RCC 7860 (cell line): ENCODE measurements around the gene ELAVL1.

ENCODE experiments used
- DNase-seq: peaks from one replicate; pipeline ENCODE4 v3.0.0-alpha.2; 2015; ENCODE audit warnings: low spot score
- FAIRE-seq: peaks from 2 replicates; lab custom pipeline; 2012; peaks lifted over from hg19 to GRCh38; lab: Jason Lieb, UNC

The ELAVL1 gene

DNA sequence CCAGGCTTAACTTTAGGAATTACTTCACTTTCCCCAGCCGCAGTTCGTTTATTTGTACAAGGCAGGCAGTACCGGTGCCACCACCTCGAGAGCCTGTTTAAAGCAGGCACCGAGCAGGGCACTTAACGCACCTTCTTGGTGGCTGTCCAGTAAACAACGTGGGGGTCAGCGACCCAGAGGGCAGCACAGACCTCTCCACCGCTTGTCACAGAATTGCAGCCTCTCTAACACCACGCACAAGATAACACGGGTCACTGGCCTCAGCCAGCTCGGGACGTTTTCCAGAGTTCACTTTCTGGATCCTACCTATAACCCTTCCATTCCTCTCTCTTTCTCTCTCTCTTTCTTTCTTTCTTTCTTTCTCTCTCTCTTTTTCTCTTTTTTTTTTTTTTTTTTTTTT is 16.8 kb upstream of the ELAVL1 start:
- FAIRE-seq (no peak), DNase-seq (no peak)

GRCh38 chr19:8021374-8021773 is 15.9 kb upstream of the ELAVL1 start:
- FAIRE-seq (no peak), DNase-seq (no peak)

GRCh38 chr19:8020681-8021080 is 15.2 kb upstream of the ELAVL1 start:
- DNase-seq = no peak
- FAIRE-seq = no peak

- no peak for FAIRE-seq
Measured at GRCh38 chr19:8017808-8018207, 12.4 kb upstream of the ELAVL1 start.

DNA sequence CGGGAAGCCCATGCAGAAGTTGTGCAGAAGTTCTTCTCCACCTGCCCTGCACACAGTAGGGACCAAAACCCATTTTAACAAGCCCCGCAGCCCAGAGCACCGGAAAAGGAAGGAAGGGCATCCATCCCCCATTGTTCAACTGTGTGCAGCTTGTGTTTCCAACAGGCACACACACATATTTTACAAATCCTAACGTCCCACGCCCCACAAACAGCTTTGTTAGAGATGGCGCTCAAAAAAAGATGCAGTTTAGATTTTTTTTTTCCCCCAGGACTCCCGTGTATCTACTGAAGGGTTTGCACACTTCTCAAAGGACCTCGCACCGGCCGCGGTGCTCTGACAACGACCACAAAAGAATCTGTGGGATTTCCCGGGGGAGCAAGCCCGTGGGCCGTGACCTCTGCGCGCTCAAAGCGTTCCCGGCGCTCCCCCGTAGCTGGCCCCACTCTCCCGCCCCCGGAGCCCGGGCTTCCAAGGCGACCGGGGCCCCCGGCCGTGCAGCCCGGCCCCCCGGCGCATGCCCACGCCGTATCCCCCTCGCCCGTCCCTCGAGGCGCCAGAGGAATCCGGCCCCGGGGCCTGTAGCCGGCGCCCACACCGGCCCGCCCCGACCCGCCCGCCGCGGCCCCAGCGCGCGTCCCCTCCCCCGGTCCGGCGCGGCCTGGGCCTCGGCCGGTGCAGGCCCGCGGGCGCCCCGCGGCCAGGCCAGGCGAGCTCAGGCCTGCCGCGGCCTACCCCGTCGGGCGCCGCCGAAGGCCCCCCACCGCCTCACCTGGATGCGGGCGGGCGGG is 523 bp downstream of the ELAVL1 start:
- no peak for FAIRE-seq
- no peak for DNase-seq

More at GRCh38 chr19:8017808-8018207, 12.4 kb upstream of the ELAVL1 start:
- DNase-seq = no peak

GRCh38 chr19:8004001-8004400 is 1.4 kb downstream of the ELAVL1 start:
- DNase-seq (no peak), FAIRE-seq (no peak)

DNA sequence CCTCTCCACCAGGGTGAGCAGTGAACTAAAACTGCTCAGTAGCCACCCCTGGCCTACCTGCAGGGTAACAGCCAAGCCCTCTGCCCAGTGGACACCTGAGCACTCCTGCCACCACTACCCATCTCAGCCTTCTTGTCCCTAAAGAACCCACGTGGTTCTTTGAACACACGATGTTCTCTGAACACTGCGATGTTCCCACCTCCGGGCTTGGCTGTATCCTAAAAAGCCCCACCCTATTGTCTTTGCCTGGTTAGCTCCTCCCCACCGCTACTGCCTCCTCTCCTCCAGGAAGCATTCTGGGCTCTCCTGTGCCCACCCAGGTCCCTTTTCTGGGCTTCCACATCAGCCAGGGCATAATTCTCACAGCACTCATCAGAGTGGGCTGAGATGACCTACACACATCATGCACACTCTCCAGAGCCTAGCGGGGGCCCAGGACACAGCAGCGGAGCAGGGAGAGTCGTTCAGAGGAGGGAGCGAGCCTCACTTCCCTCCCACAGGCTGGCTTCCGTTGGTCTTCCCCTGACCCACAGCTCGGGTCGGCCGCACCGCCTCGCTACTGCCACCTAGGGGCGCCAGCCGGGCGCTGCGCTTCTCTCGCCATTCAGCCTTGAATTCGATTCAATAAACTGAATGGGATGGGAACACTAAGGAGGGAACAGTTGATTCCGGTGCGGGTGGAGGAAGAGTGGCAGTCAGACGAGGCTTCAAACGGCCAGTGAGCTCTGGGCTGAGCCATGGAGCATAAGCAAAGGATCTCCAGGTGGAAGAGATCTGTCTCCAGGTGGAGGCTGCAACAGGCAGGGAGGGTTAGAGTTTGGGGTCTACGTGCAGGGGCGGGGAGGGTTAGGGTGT is 3.2 kb downstream of the ELAVL1 start:
- FAIRE-seq (peak; percentile 43), DNase-seq (peak; percentile 71)

GRCh38 chr19:8001651-8001994 is 3.8 kb downstream of the ELAVL1 start:
- DNase-seq = no peak
- FAIRE-seq = no peak

DNA sequence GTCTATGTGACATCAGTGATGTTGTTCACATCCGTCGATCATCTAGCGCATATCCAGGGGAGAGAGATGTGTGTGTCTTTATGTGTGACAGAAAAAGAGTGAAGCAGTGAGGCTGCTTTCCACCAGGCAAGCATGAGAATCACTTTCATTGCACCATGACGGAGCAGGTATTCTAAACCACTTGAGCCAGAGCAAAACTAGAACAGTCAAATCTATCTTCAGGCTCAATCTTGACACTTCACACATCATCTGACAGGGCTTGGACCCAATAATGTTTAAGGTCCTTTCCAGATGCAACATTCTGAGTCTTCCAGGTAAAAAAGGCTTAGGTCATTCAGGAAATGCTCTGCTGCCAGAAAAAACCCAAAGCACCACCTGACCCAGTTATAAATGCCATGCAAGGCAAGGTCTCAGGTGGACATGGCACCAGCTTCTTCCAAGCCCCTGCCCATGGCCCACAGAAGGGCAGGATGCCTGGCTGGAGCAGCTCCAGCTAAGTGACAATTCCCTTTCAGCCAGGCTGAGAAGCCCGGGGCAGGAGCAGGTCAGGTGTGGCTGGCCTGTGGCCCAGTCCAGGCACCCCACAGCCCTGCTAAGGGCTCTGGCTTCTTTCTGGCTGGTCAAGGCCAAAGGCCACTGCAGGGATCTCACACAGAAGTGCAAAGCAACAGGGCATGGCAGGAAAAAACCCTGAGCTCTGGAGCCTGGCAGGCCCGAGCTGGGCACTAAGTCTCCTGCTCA is 5.0 kb downstream of the ELAVL1 start:
- DNase-seq = no peak
- FAIRE-seq = no peak

DNA sequence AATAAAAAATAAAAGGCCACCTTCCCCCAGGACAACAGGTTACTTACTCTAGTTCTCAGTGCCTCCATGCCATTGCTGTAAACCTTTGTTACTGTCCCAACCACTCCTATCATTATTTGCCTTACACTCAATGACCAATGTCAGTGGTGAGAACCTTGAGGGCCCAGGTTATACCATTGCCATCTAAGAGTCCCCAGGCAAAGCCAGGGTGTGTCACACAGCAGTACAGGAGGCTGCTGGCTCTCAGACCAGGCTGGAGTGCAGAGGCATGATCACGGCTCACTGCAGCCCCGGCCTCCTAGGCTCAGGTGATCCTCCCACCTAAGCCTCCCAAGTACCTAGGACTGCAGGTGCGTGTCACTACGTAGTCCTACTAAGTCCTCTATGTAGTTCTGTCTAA is 6.1 kb downstream of the ELAVL1 start:
- FAIRE-seq (no peak), DNase-seq (no peak)

DNA sequence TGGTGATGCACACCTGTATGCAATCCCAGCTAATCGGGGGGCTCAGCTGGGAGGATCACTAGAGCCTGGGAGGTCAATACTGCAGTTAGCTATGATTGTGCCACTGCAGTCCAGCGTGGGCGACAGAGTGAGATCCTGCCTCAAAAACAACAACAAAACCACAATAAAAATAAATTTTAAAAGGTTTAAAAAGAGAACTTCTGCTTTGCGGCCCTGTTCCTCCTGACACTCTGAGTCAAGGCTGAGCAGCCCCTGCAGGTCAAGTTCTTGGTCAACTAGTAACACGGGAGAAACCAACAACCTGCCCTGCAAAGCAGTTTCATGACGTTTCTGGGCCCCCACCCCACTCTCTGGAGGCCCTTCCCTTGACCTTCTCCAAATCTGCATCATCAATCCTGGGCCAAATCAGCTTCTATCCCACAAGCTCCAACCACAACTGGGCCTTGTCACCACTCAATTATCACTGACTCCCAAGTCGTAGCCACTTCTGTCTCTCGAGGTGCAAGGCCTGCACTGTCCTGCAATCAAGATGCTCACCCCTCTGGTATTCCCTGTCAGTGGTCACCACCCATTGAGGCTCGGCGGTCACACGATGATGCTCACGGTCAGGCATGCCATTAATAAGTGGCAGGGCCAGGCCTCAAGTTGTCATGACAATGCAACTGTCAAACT is 7.5 kb downstream of the ELAVL1 start:
- DNase-seq = peak; percentile 74
- FAIRE-seq = no peak

GRCh38 chr19:7996883-7997282 is 8.6 kb downstream of the ELAVL1 start:
- FAIRE-seq (no peak), DNase-seq (no peak)

DNA sequence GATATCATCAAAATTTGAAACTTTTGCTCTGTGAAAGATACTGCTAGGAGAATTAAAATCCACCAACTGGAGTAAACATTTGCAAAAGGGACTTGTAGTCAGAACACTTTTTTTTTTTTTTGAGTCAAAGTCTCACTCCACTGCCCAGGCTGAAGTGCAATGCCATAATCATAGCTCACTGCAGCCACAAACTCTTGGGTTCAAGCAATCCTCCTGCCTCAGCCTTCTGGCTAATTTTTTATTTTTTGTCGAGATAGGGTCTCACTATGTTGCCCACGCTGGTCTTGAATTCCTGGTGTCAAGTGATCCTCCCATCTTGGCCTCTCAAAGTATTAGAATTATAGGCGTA is 9.7 kb downstream of the ELAVL1 start:
- DNase-seq (no peak), FAIRE-seq (peak; percentile 15)

DNA sequence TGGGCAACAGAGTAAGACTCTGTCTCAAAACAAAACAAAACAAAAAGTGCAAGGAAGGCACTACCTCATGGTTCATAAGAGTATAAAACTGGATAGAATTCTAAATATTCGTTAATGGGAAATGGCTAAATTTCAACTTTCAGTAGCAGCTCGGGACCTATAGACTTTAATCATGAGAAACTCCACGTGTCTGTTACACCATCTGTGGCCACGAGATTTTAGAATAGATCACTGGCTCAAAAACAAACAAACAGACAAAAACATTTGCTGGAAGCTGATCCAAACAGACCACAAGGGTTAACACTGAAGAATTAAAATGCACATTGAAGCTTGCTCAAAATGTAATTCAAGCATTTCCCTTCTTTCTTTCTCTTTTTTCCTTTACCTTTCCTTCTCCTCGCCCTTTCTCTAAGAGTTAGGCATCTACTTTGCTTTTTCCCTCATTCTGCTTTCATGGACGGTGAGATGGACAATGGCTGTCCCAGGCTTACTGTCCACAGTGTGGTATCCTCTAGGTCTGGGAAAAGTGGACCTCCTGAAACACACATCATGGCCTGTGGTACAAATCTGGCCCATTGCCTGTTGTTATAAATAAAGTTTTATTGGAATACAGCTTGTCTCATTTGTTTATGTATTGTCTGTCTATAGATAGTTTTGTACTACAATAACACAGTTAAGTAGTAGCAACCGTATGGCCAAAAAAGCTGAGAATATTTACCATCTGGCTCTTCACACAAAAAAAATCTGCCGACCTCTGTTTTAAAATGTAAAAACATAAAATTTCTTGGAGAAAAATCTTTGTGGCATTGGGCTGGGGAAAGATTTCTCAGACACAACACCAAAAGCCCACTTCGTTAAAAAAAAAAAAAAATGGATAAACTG is 10.3 kb downstream of the ELAVL1 start:
- FAIRE-seq (no peak), DNase-seq (no peak)

- FAIRE-seq (no peak), DNase-seq (no peak)
Measured at GRCh38 chr19:7994114-7994513, 11.3 kb downstream of the ELAVL1 start.

- FAIRE-seq = no peak
- DNase-seq = no peak
Measured at GRCh38 chr19:7993560-7993959, 11.9 kb downstream of the ELAVL1 start.

DNA sequence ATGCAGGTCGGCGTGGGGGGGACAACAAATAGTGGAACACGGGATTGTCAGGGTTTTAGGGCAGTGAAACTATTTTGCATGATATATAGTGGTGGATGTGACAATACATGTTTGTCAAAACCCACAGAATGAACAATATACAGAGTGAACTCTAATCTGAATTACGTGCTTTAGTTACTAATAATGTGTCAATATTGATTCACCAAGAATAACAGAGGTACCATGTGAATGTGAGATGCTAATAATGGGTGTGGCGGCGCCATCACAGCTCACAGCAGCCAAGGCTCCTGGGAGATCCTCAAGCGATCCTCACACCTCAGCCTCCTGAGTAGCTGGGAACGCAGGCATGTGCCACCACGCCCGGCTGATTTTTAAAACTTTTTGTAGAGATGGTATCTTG is 12.9 kb downstream of the ELAVL1 start:
- FAIRE-seq = no peak
- no peak for DNase-seq

GRCh38 chr19:7989071-7989575 is 16.3 kb downstream of the ELAVL1 start:
- DNase-seq = peak; percentile 44
- FAIRE-seq = peak; percentile 50

GRCh38 chr19:7988307-7988706 is 17.1 kb downstream of the ELAVL1 start:
- no peak for FAIRE-seq
- peak; percentile 14 for DNase-seq
